ENCODE data around the gene NFIA. TPM values are rescaled to one million over a fixed set of nuclear protein-coding genes. Genes with fewer than 3 reads are reported as not detected.

The NFIA gene
- total and polyA plus RNA-seq, 2 donors (not counting 1 experiment from before 2014, with no cell fraction given) = 5.4 to 11.0 TPM

DNA sequence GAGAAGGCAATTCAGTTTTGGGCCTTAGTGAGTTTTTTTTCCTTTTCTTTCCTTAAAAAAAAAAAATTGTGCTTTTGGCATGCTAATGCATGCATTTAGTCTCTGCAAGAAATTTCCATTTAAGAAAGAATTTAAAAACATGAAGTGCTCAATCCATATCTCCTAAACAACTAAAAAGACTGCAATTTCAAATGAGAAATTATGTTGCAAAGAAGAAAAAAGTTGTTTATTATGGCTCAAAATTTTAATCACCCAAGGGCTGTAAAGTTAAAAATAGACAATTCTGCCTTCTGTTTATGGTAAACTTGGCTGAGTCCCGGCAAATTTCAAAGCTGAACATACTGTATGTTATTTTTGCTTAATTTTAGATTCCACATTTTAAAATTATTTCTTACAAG lies 59.7 kb downstream of the NFIA start:
- Histone ChIP-seq H3K9ac (ENCODE audit: insufficient read depth, low read length) (no peak overlapping the region), H3K4me1 (ENCODE audit: control insufficient read depth, extremely low read depth, insufficient read depth, low read length) (peaks cover 15% of the 10 kb centered on the region), H3K27me3 (ENCODE audit: control insufficient read depth, insufficient read depth, low read length) (no peaks in the 10 kb centered on the region), H3K27ac (ENCODE audit: insufficient read depth, low read length) (no peak overlapping the region), H3K36me3 (ENCODE audit: control insufficient read depth, insufficient read depth, low read length) (no peaks in the 10 kb centered on the region), H3K9me3 (ENCODE audit: control insufficient read depth, insufficient read depth, low read depth, low read length) (no peaks in the 10 kb centered on the region), H3K4me2 (ENCODE audit: extremely low read depth, insufficient read depth, low read length) (no peak overlapping the region), H4K20me1 (ENCODE audit: control insufficient read depth, extremely low read depth, insufficient read depth, low read length) (no peaks in the 10 kb centered on the region), H3K4me3 (replicated peaks in 1 of 4; ENCODE audit: control extremely low read depth in 1 of 4, insufficient read depth in 1 of 4, low read depth in 3 of 4, low read length in 4 of 4) (no peak overlapping the region), H2AFZ (ENCODE audit: low read length) (no peak overlapping the region), H3K79me2 (ENCODE audit: control insufficient read depth, insufficient read depth, low read length) (no peaks in the 10 kb centered on the region)
- TF ChIP-seq EZH2 (IDR thresholded peaks at IDR 0.05; ENCODE audit: low read length, missing control alignments) = no peak
- TF ChIP-seq, protein P1, sequence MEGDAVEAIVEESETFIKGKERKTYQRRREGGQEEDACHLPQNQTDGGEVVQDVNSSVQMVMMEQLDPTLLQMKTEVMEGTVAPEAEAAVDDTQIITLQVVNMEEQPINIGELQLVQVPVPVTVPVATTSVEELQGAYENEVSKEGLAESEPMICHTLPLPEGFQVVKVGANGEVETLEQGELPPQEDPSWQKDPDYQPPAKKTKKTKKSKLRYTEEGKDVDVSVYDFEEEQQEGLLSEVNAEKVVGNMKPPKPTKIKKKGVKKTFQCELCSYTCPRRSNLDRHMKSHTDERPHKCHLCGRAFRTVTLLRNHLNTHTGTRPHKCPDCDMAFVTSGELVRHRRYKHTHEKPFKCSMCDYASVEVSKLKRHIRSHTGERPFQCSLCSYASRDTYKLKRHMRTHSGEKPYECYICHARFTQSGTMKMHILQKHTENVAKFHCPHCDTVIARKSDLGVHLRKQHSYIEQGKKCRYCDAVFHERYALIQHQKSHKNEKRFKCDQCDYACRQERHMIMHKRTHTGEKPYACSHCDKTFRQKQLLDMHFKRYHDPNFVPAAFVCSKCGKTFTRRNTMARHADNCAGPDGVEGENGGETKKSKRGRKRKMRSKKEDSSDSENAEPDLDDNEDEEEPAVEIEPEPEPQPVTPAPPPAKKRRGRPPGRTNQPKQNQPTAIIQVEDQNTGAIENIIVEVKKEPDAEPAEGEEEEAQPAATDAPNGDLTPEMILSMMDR (conservative IDR thresholded peaks at IDR 0.05 in 1 of 2, IDR thresholded peaks at IDR 0.05 in 1 of 2; ENCODE audit: low read depth in 1 of 2, low read length in 2 of 2) = no peak
- DNase-seq (ENCODE audit: low read depth in 2 of 2) = no peak

DNA sequence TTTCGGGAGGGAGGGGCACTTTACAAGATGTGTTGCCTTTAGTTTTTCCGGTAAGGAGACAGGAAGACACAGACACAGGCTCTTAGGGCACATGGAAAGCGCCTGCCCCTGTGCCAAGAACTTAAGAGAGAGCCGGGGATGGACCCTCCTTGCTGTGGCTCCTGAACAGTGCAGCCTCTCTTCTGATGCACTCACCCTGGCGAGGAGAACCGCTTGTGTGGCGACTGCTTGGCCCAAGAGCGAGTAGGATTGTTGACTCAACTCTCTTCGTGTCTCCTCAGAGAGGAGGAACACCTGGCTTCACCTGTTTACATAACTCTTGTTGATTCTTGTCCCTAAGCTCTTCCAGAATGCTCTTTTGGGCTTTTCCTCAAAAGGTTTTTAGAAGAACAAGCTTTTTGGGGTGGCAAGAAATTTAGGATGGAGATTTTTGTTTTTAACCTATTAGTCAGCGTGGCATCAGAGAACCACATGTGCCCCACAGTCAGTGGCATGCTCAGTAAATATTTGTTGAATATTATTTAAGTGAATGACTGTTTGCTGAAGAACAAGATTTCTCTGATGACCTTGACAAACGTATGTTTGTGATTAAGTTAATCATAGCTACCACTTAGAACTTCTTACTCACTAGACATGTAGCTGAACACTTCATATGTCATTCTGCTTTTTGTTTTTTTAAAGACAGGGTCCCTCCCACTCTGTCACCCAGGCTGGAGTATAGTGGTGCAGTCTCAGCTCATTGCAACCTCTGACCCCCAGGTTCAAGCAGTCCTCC lies 60.6 kb downstream of the NFIA start:
- Histone ChIP-seq H3K4me2 (ENCODE audit: extremely low read depth, insufficient read depth, low read length) (no peak overlapping the region), H3K9me3 (ENCODE audit: control insufficient read depth, insufficient read depth, low read depth, low read length) (no peaks in the 10 kb centered on the region), H2AFZ (ENCODE audit: low read length) (no peak overlapping the region), H3K27me3 (ENCODE audit: control insufficient read depth, insufficient read depth, low read length) (no peaks in the 10 kb centered on the region), H3K36me3 (ENCODE audit: control insufficient read depth, insufficient read depth, low read length) (no peaks in the 10 kb centered on the region), H4K20me1 (ENCODE audit: control insufficient read depth, extremely low read depth, insufficient read depth, low read length) (no peaks in the 10 kb centered on the region), H3K4me3 (replicated peaks in 1 of 4; ENCODE audit: control extremely low read depth in 1 of 4, insufficient read depth in 1 of 4, low read depth in 3 of 4, low read length in 4 of 4) (no peak overlapping the region), H3K4me1 (ENCODE audit: control insufficient read depth, extremely low read depth, insufficient read depth, low read length) (peaks cover 15% of the 10 kb centered on the region), H3K27ac (ENCODE audit: insufficient read depth, low read length) (no peak overlapping the region), H3K79me2 (ENCODE audit: control insufficient read depth, insufficient read depth, low read length) (no peaks in the 10 kb centered on the region), H3K9ac (ENCODE audit: insufficient read depth, low read length) (no peak overlapping the region)
- TF ChIP-seq EZH2 (IDR thresholded peaks at IDR 0.05; ENCODE audit: low read length, missing control alignments) = no peak
- TF ChIP-seq, protein P1 (conservative IDR thresholded peaks at IDR 0.05 in 1 of 2, IDR thresholded peaks at IDR 0.05 in 1 of 2; ENCODE audit: low read depth in 1 of 2, low read length in 2 of 2) = no peak
- no peak for DNase-seq (ENCODE audit: low read depth in 2 of 2)

DNA sequence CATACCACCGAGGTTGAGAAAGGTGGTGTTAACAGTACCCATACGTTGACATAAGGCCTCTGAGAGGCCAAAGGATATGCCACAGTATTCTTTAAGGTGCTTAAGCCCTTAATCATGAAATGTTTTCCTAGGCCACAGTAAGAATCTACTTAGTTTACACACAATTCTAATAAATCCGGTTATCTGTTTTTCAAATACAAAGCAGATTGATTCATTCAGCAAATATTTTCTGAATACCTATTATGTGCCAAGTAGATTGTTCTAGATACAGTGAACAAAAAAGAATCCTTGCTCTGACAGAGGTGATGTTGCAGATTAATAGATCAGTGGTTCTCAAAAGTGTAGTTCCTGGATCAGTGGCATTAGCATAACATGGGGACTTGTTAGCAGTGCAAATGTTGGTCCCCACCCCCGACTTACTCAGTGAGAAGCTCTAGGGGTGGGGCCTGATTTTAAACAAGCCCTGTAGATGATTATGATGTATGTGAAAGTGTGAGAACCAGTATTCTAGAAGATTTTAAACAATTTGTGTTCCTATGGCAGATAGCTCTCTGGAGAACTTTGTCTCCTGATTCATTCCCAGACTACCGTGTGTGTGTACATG lies 61.6 kb downstream of the NFIA start:
- Histone ChIP-seq H3K36me3 (ENCODE audit: control insufficient read depth, insufficient read depth, low read length) (no peaks in the 10 kb centered on the region), H3K79me2 (ENCODE audit: control insufficient read depth, insufficient read depth, low read length) (no peaks in the 10 kb centered on the region), H3K4me3 (replicated peaks in 1 of 4; ENCODE audit: control extremely low read depth in 1 of 4, insufficient read depth in 1 of 4, low read depth in 3 of 4, low read length in 4 of 4) (no peak overlapping the region), H3K4me1 (ENCODE audit: control insufficient read depth, extremely low read depth, insufficient read depth, low read length) (peaks cover 15% of the 10 kb centered on the region), H3K27me3 (ENCODE audit: control insufficient read depth, insufficient read depth, low read length) (no peaks in the 10 kb centered on the region), H4K20me1 (ENCODE audit: control insufficient read depth, extremely low read depth, insufficient read depth, low read length) (no peaks in the 10 kb centered on the region), H3K4me2 (ENCODE audit: extremely low read depth, insufficient read depth, low read length) (no peak overlapping the region), H3K9me3 (ENCODE audit: control insufficient read depth, insufficient read depth, low read depth, low read length) (no peaks in the 10 kb centered on the region), H2AFZ (ENCODE audit: low read length) (no peak overlapping the region), H3K9ac (ENCODE audit: insufficient read depth, low read length) (no peak overlapping the region), H3K27ac (ENCODE audit: insufficient read depth, low read length) (no peak overlapping the region)
- TF ChIP-seq, protein P1 (conservative IDR thresholded peaks at IDR 0.05 in 1 of 2, IDR thresholded peaks at IDR 0.05 in 1 of 2; ENCODE audit: low read depth in 1 of 2, low read length in 2 of 2) = no peak
- TF ChIP-seq EZH2 (IDR thresholded peaks at IDR 0.05; ENCODE audit: low read length, missing control alignments) = no peak
- DNase-seq (ENCODE audit: low read depth in 2 of 2) = peak in 1 of 2 donors; percentile 23

All from fibroblast of lung (primary cell).